GM04504 (cell line): ENCODE results near the gene GATAD2A.

Experiments used
- DNase-seq: peaks from one replicate; pipeline ENCODE4 v3.0.0-alpha.2; 2012; ENCODE audit warnings: low read depth

The GATAD2A gene

DNA sequence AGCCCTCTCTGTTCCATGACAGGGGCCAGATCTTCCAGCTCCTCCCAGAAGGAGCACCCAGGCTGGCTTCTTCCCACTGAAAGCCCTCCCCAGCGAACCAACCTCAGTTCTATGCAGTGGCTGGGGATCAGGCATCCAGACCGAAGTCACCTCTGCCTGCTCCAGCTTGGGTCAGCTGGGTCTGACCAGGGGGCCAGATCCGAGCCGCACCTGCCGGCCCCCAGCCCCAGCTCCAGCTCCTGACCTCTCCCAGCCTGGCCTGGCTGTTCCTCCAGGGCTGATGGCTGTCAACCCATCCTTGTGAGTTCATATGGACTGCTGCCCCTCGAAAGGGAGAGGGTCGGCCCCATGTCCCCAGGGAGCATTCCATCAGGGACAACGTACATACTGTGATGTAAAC is 101.9 kb downstream of the GATAD2A start:
- no peak for DNase-seq

- no peak for DNase-seq
Measured at GRCh38 chr19:19508217-19508616, 102.7 kb downstream of the GATAD2A start.

- DNase-seq, result no peak
Measured at GRCh38 chr19:19510432-19510831, 105.0 kb downstream of the GATAD2A start.

DNA sequence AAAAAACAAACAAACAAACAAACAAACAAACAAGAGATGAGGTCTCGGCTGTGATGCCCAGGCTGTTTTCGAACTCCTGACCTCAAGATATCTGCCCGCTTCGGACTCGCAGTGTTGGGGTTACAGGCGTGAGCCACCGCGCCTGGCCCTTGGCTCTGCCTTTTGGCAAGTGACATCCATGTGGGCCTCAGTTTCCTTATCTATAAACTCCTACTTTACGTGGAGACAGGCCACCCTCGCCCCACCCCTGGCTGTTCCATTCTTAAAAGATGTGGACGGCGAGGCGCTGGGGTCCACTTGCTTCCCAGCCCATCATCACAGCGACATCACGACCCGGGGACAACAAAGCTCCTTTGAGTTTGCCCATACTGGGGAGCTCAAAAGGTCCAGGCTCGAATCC is 108.2 kb downstream of the GATAD2A start:
- DNase-seq, result no peak

GRCh38 chr19:19514215-19514657 is 108.8 kb downstream of the GATAD2A start:
- no peak for DNase-seq

DNA sequence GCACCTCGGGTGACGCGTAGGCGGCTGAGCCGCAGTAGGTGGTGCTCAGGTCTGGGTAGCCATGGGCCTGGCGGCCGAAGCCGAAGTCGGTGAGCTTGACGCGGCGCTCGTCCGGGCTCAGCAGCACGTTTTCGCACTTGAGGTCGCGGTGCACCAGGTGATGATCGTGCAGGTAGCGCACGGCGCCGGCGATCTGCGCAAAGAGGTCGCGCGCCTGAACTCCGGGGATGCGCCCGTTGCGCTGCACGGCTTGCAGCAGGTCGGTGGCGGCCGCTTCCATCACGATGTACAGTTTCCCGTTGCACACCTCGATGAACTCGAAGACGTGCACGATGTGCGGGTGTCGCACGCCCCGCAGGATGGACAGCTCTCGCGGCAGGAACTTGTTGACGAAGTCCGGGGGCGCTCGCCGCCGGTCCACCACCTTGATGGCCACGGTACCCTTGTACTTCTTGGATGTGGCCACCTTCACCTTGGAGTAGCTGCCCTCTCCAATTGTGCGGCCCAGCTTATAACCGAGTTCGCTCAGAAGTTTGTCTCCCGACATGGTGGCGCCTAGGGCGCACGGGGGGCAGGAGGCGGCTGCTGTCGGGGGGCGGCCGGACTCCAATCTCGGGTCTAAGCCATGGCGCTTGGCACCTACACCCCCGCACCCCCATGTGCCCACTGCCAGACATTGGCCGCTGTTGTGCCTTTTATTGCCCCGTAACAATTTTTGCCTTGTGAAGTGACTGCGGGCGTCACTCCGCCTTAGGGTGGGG is 109.6 kb downstream of the GATAD2A start, which contains the start of gene TSSK6:
TSS of gene TSSK6 (minus strand) at position 668 of the 761 bp plus-strand sequence. CDS start at position 547, 121 bp downstream.
- no peak for DNase-seq

GRCh38 chr19:19515642-19516519 is 110.4 kb downstream of the GATAD2A start, which contains the start of gene NDUFA13:
TSS of gene NDUFA13 (plus strand) at chr19:19516225. CDS start at chr19:19516239, 14 bp downstream.
- DNase-seq, result peak; percentile 82

DNA sequence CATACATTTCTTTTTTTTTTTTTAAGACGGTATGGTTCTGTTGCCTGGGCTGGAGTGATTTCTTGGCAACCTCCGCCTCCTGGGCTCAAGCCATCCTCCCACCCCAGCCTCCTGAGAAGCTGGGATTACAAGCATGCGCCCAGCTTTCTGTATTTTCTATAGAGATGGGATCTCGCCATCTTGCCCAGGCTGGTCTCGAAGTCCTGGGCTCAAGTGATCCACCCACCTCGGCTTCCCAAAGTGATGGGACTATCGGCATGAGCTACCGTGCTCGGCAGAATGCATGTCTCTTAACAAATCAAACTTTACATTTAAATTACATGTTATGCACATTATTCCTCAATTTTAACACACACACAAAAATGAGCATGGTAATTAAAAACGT is 111.8 kb downstream of the GATAD2A start:
- DNase-seq, result no peak

- DNase-seq, result no peak
Measured at GRCh38 chr19:19520989-19521388, 115.5 kb downstream of the GATAD2A start.

DNA sequence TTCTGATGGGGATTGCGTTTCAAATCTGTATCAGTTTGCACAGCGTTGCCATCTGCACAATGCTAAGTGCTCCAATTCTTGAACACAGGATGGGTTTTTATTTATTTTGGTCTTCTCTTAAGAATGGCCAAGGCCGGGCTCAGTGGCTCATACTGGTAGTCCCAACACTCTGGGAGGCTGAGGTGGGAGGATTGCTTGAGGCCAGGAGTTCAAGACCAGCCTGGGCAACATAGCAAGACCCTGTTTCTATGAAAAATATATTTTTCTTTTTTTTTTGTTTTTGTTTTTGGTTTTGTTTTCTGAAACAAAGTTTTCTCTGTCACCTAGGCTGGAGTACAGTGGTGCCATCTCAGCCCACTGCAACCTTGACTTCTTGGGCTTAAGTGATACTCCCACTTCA is 117.7 kb downstream of the GATAD2A start:
- no peak for DNase-seq

DNA sequence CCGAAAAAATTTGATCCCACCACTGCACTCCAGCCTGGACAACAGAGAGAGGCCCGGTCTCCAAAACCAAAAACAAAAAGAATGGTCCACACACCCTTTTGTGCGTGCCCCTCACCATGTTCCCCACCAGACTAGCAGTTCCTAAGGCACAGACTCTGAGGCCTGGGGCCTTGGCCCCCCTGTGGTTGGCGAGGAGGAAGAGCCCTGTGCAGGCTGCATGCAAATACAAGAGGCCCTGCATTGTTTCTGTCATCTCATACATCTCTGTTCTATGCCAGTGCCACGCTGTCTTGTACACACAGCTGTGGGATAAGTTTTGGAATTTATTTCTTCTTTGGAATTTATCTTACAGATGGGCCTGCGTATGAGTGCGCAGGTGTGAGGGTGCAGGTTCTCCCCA is 118.6 kb downstream of the GATAD2A start:
- DNase-seq, result no peak

- no peak for DNase-seq
Measured at GRCh38 chr19:19525611-19526380, 120.3 kb downstream of the GATAD2A start.

DNA sequence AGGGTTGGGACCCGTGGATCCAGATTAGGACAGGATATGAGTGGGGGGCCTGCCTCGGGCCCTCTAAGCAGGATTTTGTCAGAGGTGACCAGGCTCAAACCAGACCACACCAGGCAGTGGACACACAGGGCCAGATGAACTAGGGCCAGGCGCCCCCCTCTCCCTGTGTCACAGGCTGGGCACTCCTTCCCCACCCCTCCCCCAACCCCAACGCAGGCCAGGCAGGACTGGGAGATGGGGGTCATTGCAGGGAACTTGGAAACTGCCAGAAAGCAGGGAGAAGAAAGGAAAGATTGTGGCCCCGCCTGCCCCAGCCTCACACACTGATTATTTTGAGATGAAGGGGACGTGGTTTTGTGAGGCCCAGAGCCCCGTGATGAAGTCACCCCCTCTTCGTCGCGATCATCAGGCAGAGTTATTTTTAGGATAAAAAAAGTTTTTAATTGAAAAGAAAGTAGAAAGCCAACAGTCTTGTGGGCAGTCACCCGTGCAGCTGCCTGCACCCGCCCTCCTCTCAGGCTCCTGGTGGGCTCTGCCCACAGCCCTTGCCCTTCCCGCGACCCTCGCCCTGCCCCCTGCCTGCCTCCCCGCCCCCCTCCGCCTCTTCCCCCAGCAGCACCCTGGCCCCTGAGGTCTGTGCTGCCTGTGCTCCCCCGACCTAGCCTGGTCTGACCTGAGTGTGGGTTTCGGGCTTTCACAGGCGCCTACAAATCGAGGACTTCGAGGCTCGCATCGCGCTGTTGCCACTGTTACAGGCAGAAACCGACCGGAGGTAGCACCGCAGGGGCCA is 121.3 kb downstream of the GATAD2A start:
- no peak for DNase-seq

DNA sequence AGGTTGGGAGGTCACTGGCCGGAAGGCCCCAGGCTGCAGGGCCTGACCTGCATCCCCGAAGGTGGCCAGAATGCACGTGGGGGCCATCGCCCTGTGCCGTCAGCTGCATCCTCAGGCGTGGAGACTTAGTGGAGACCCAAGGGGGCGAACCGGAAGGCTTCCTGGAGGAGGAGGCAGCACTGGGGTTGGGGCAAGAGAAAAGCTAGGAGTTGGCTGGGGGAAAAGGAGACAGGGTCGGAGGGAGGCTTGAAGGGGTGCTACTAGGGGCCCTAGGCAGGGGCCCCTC is 121.8 kb downstream of the GATAD2A start:
- no peak for DNase-seq

DNA sequence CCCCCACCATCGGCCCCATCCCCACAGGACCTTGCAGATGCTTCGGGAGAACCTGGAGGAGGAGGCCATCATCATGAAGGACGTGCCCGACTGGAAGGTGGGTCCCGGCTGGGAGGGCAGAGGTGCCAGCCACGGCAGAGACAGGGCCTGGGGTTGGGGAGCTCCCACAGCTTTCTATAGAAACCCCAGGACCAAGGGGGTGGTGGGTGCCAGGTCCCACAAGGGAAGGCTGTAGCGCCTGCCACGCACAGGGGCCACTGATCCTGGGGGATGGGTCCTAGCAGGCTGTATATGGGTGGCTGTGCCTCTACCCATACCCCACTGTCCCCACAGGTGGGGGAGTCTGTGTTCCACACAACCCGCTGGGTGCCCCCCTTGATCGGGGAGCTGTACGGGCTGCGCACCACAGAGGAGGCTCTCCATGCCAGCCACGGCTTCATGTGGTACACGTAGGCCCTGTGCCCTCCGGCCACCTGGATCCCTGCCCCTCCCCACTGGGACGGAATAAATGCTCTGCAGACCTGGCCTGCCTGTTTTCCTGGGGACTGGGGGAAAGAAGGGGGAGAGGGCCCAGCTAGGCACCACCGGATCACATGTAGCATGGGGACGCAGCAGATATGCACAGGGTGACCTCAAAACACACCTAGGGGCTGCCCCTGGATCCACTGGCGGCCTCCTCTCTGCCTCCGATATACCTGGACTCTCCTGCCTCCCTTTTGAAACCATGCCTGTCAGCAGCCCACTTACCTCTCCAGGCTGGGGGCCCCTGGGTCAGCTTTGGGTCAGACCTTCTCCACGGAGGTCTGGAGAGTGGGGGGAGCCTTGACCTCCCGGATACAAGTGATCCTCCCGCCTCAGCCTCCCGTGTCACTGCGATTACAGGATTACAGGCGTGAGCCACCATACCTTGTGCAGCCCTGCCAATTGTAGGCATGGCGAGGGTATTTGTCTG is 122.5 kb downstream of the GATAD2A start:
- no peak for DNase-seq

DNA sequence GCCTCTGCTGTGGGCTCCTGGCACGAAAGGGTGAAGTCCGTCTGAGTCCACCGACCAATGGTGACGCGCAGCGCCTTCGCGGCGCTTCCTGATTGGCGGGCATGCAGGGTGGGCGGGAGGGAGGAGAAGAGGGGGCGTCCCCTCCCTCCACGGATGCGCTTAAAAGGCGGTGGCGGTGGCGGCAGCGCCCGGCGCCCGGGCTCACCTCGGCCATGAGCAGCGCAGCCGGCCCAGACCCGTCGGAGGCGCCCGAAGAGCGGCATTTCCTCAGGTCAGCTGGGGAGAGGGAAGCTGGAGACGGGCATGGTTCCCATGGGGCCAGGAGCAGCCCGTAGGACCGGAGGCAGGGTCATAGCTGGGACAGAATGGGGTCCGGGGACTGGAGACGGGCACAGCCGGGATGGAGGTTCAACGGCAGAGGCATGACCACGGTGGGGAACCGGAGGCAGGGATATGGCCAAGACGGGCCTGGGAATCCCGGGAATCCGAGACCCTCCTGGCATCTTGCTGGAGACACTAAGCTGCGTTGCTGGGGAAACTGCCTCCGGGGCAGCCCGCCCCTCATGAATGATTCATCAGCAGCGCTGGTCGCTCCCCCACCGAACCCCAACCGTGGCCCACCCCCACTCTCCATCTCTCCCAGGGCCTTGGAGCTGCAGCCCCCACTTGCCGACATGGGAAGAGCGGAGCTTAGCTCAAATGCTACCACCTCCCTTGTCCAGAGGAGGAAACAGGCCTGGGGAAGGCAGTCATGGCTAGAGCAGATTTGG is 123.4 kb downstream of the GATAD2A start, which contains the start of gene YJEFN3:
TSS of gene YJEFN3 (plus strand) at position 191 of the 770 bp plus-strand sequence. CDS start at position 213, 22 bp downstream.
- no peak for DNase-seq

GRCh38 chr19:19529783-19530422 is 124.4 kb downstream of the GATAD2A start:
- no peak for DNase-seq

- DNase-seq, result no peak
Measured at GRCh38 chr19:19530423-19530804, 124.9 kb downstream of the GATAD2A start.

DNA sequence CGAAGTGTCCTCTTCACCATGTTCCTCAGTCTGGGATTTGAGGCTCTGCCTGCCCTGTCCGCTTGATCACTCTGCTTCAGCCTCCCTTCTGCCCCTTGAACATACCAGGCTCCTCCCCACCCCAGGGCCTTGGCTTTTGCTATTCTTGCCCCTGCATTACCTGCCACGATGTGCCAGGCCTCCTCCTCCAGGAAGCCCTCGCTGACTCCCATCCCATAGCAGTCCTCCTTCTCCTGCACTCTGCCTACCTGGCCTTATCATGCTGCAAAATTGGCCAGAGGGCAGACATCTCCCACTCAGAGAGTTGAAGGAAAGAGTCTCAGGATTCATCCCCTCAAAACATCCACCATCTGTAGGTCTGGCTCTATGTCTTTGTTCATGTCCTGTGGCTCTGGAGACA is 125.4 kb downstream of the GATAD2A start:
- DNase-seq, result no peak
